Right cardiac atrium (tissue), 5 donors: ENCODE results near the gene RTN1. TPM values are rescaled to one million over a fixed set of nuclear protein-coding genes. Genes with fewer than 3 reads are reported as not detected.

ENCODE experiments used
- ATAC-seq, 2 donors: fragments of 200-7000 bp; cut with Tn5 transposase; one replicate each; pipeline versions ENCODE4 v1.8.0 to v1.9.1; 2020; ENCODE audit warnings: moderate library complexity in 2 of 2, mild to moderate bottlenecking in 1 of 2
- DNase-seq, 3 donors: peaks; one replicate each; pipeline ENCODE4 v3.0.0-alpha.2; 2020
- H3K27ac ChIP-seq: one replicate; pipeline ENCODE4 v1.5.1; 2013; ENCODE audit warnings: mild to moderate bottlenecking, low read length, control low read depth, moderate library complexity
- H3K27me3 ChIP-seq: one replicate; pipeline ENCODE4 v1.6.1; 2013; ENCODE audit not compliant: control insufficient read depth, insufficient read depth
- H3K4me1 ChIP-seq: one replicate; pipeline ENCODE4 v1.6.1; 2013; ENCODE audit warnings: low read length; ENCODE audit not compliant: control insufficient read depth, insufficient read depth
- H3K4me3 ChIP-seq: one replicate; pipeline ENCODE4 v1.5.1; 2013; ENCODE audit warnings: low read length, control low read depth
- H3K9me3 ChIP-seq: one replicate; pipeline ENCODE4 v1.6.1; 2013; ENCODE audit warnings: low read length; ENCODE audit not compliant: control insufficient read depth
- WGBS: extraction: QIAGEN DNeasy Blood & Tissue Kit; methylation state at CpG from one replicate; pipeline ENCODE4 v1.1.7; 2013; 5-methylcytosine and 5-hydroxymethylcytosine counted together
- intact Hi-C, 4 donors: fragments of 100-400 bp; cut with DNase I; formaldehyde crosslinking; loops; one replicate each; pipeline versions ENCODE4 v1.11.0 to v1.14.0; 2022 to 2023
- polyA plus RNA-seq: library from polyadenylated mRNA; stranded (reverse); fragments of 200-250 nt; gene quantifications from one replicate; pipeline ENCODE4 v1.2.3, GENCODE V29; 2013
- total RNA-seq, 4 donors: library from RNA; stranded (reverse); fragmentation: NEBNext Ultra II Directional; extraction: Animal tissue kit (Norgen Biotek cat#: 25700); gene quantifications; one replicate each; pipeline ENCODE4 v1.2.1, GENCODE V29; 2021
- donor health status: healthy with polysubstance abuse.
- donor health status: DM: no; HTN: yes; CAD: no.
- donor health status: DM: no; HTN: no; CAD: no.
- donor health status: DM: no; HTN: yes; CAD: no; lungs with severe emphysema.
- donor health status: DM: yes; HTN: yes; CAD: no.

The RTN1 gene
- total and polyA plus RNA-seq, 5 donors: 1.1 to 3.2 (median 3.0) TPM

GRCh38 chr14:59782760-59783159 is 87.8 kb downstream of the RTN1 start:
- Histone ChIP-seq H3K4me1 (no peaks in the 10 kb centered on the region), H3K27me3 (no peaks in the 10 kb centered on the region), H3K9me3 (no peaks in the 10 kb centered on the region), H3K4me3 (no peak overlapping the region), H3K27ac (no peak overlapping the region)
- WGBS: 77% methylated on average over 2 of the region's 2 CpGs
- intact Hi-C loops: no loop called here
- ATAC-seq (no peak), DNase-seq (no peak)

- no peak overlapping the region for H3K4me3 ChIP-seq
These were observed 93.5 kb downstream of the RTN1 start for GRCh38 chr14:59777006-59777579.

GRCh38 chr14:59776468-59776867 is 94.1 kb downstream of the RTN1 start:
- ATAC-seq (no peak), DNase-seq (no peak)
- intact Hi-C loops: no loop called here
- Histone ChIP-seq H3K9me3 (no peaks in the 10 kb centered on the region), H3K4me3 (no peak overlapping the region), H3K27me3 (no peaks in the 10 kb centered on the region), H3K4me1 (no peaks in the 10 kb centered on the region), H3K27ac (no peak overlapping the region)
- WGBS: 100% methylated on average over 2 of the region's 2 CpGs

More at GRCh38 chr14:59777006-59777579, 93.5 kb downstream of the RTN1 start:
- intact Hi-C loops: no loop called here
- DNase-seq (no peak), ATAC-seq (no peak)
- H3K27ac ChIP-seq: no peak overlapping the region
- WGBS: 73% methylated on average over 4 of the region's 4 CpGs
- H3K27me3 ChIP-seq: no peaks in the 10 kb centered on the region
- H3K4me1 ChIP-seq: no peaks in the 10 kb centered on the region
- H3K9me3 ChIP-seq: no peaks in the 10 kb centered on the region

GRCh38 chr14:59772233-59772632 is 98.3 kb downstream of the RTN1 start:
- WGBS: 44% methylated on average over 2 of the region's 2 CpGs
- intact Hi-C loops: no loop called here
- Histone ChIP-seq H3K4me1 (no peaks in the 10 kb centered on the region), H3K27me3 (no peaks in the 10 kb centered on the region), H3K27ac (no peak overlapping the region), H3K9me3 (no peaks in the 10 kb centered on the region), H3K4me3 (no peak overlapping the region)
- no peak for DNase-seq
- ATAC-seq: no peak

- no peaks in the 10 kb centered on the region for H3K9me3 ChIP-seq
- intact Hi-C loops: no loop called here
- no peak overlapping the region for H3K4me3 ChIP-seq
- no peak for ATAC-seq
- H3K27ac ChIP-seq: no peak overlapping the region
- H3K27me3 ChIP-seq: no peaks in the 10 kb centered on the region
- no peak for DNase-seq
- WGBS: 37% methylated on average over 2 of the region's 2 CpGs
- no peaks in the 10 kb centered on the region for H3K4me1 ChIP-seq
These were observed 99.0 kb downstream of the RTN1 start for GRCh38 chr14:59771577-59771976.

- H3K27me3 ChIP-seq: no peaks in the 10 kb centered on the region
- DNase-seq (no peak), ATAC-seq (no peak)
- H3K4me3 ChIP-seq: no peak overlapping the region
- H3K27ac ChIP-seq: no peak overlapping the region
- 71% methylated on average over 2 of the region's 2 CpGs for WGBS
- H3K4me1 ChIP-seq: no peaks in the 10 kb centered on the region
- H3K9me3 ChIP-seq: no peaks in the 10 kb centered on the region
- intact Hi-C loops: no loop called here
These were observed 101.0 kb downstream of the RTN1 start for GRCh38 chr14:59769586-59769985.

GRCh38 chr14:59768855-59769375 is 101.7 kb downstream of the RTN1 start:
- WGBS: 83% methylated on average over 1 of the region's 1 CpG
- no peak for DNase-seq
- no peak overlapping the region for H3K27ac ChIP-seq
- intact Hi-C loops: no loop called here
- H3K27me3 ChIP-seq: no peaks in the 10 kb centered on the region
- no peaks in the 10 kb centered on the region for H3K9me3 ChIP-seq
- ATAC-seq: no peak
- no peak overlapping the region for H3K4me3 ChIP-seq
- no peaks in the 10 kb centered on the region for H3K4me1 ChIP-seq

- no peak for ATAC-seq
- no peak for DNase-seq
- H3K27ac ChIP-seq: no peak overlapping the region
- H3K4me3 ChIP-seq: no peak overlapping the region
- no peaks in the 10 kb centered on the region for H3K27me3 ChIP-seq
- WGBS: 83% methylated on average over 6 of the region's 6 CpGs
- no peaks in the 10 kb centered on the region for H3K9me3 ChIP-seq
- no peaks in the 10 kb centered on the region for H3K4me1 ChIP-seq
- intact Hi-C loops: no loop called here
These were observed 108.7 kb downstream of the RTN1 start for GRCh38 chr14:59761851-59762250.

- no peaks in the 10 kb centered on the region for H3K9me3 ChIP-seq
- no peak overlapping the region for H3K4me3 ChIP-seq
- no peaks in the 10 kb centered on the region for H3K4me1 ChIP-seq
- ATAC-seq (no peak), DNase-seq (no peak)
- no peaks in the 10 kb centered on the region for H3K27me3 ChIP-seq
- intact Hi-C loops: no loop called here
- WGBS: 64% methylated on average over 1 of the region's 1 CpG
- H3K27ac ChIP-seq: no peak overlapping the region
These were observed 115.0 kb downstream of the RTN1 start for GRCh38 chr14:59755409-59756135.

- intact Hi-C loops: no loop called here
- Histone ChIP-seq H3K27ac (no peak overlapping the region), H3K27me3 (no peaks in the 10 kb centered on the region), H3K4me1 (no peaks in the 10 kb centered on the region), H3K9me3 (no peaks in the 10 kb centered on the region), H3K4me3 (no peak overlapping the region)
- DNase-seq: no peak
- WGBS: 77% methylated on average over 4 of the region's 4 CpGs
- ATAC-seq: no peak
These were observed 116.3 kb downstream of the RTN1 start for GRCh38 chr14:59754256-59754655.

GRCh38 chr14:59753512-59753911 is 117.1 kb downstream of the RTN1 start:
- H3K4me3 ChIP-seq: no peak overlapping the region
- no peak overlapping the region for H3K27ac ChIP-seq
- no peaks in the 10 kb centered on the region for H3K4me1 ChIP-seq
- DNase-seq: no peak
- intact Hi-C loops: no loop called here
- no peak for ATAC-seq
- no peaks in the 10 kb centered on the region for H3K27me3 ChIP-seq
- no peaks in the 10 kb centered on the region for H3K9me3 ChIP-seq
